HG03064 (cell line): Measurements from ENCODE around the gene NDUFA13.

Experiments
- ATAC-seq: cut with Tn5 transposase; IDR thresholded peaks from one replicate; pipeline ENCODE4 v1.9.1; 2021; ENCODE audit warnings: low read depth; ENCODE audit not compliant: unreplicated experiment

NDUFA13 gene

GRCh38 chr19:19506592-19506991, 9.4 kb upstream of the NDUFA13 start:
- no peak for ATAC-seq

GRCh38 chr19:19507354-19507753, 8.7 kb upstream of the NDUFA13 start:
- ATAC-seq: no peak

DNA sequence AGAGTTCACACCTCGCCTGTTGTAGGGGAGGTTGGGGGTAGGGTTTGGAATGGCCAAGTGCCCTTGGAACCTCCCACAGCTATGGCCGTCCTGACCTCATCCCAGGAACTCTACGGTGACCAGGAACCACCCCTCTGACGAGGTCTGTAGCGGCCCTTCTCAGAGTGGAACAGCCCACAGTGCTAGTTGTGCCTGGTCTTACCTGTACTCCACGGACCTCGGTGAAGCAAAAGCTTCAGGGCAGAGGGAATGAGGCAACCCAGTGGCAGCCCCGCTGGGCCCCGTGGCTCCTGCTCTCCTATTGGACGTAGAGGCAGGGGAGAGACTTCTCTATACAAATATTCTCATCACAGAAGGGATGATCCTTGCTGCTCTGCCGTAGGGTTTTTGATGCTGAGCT, 7.8 kb upstream of the NDUFA13 start:
- ATAC-seq: no peak

DNA sequence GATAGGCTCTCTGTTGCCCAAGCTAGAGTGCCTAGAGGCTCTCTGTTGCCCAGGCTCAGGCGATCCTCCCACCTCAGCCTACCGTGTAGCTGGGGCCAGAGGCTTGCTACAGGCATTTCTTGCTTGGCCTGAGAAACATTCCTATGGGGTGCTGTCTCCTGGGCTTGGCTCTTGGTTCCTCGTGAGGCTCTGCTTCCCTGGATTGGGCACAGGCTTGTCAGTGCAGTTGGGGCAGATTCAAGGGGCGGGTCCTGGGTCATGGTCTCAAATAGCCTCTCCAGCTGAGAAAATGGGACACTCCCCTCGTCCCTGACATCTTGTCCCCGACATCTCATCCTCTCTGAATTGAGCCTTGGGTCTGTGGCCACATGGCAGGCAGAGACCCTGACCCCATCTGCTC, 5.6 kb upstream of the NDUFA13 start:
- ATAC-seq: no peak

DNA sequence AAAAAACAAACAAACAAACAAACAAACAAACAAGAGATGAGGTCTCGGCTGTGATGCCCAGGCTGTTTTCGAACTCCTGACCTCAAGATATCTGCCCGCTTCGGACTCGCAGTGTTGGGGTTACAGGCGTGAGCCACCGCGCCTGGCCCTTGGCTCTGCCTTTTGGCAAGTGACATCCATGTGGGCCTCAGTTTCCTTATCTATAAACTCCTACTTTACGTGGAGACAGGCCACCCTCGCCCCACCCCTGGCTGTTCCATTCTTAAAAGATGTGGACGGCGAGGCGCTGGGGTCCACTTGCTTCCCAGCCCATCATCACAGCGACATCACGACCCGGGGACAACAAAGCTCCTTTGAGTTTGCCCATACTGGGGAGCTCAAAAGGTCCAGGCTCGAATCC, 2.3 kb upstream of the NDUFA13 start:
- ATAC-seq: no peak

GRCh38 chr19:19514215-19514657, 1.8 kb upstream of the NDUFA13 start:
- no peak for ATAC-seq

DNA sequence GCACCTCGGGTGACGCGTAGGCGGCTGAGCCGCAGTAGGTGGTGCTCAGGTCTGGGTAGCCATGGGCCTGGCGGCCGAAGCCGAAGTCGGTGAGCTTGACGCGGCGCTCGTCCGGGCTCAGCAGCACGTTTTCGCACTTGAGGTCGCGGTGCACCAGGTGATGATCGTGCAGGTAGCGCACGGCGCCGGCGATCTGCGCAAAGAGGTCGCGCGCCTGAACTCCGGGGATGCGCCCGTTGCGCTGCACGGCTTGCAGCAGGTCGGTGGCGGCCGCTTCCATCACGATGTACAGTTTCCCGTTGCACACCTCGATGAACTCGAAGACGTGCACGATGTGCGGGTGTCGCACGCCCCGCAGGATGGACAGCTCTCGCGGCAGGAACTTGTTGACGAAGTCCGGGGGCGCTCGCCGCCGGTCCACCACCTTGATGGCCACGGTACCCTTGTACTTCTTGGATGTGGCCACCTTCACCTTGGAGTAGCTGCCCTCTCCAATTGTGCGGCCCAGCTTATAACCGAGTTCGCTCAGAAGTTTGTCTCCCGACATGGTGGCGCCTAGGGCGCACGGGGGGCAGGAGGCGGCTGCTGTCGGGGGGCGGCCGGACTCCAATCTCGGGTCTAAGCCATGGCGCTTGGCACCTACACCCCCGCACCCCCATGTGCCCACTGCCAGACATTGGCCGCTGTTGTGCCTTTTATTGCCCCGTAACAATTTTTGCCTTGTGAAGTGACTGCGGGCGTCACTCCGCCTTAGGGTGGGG, 964 bp upstream of the NDUFA13 start, which contains the start of gene TSSK6:
TSSK6 (minus strand) TSS at position 668 of the 761 bp plus-strand sequence; CDS start at position 547, 121 bp downstream.
- no peak for ATAC-seq

DNA sequence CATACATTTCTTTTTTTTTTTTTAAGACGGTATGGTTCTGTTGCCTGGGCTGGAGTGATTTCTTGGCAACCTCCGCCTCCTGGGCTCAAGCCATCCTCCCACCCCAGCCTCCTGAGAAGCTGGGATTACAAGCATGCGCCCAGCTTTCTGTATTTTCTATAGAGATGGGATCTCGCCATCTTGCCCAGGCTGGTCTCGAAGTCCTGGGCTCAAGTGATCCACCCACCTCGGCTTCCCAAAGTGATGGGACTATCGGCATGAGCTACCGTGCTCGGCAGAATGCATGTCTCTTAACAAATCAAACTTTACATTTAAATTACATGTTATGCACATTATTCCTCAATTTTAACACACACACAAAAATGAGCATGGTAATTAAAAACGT, 1.2 kb downstream of the NDUFA13 start:
- no peak for ATAC-seq

DNA sequence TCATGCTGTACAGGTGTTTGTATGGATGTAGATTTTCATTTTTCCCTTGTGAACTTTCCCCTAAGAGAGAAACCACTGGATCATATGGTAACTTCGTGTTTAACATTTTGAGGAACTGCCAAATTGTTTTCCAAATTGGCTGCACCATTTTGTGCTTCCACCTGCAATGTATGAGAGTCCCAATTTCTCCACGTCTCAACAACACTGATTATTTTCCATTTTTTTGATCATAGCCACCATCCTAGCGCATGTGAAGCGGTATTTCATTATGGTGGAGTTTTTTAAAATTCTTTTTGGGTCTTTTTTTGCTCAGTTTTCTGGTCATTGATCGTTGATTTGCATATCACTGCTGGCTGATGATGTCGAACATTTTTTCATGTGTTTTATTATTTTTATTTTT, 5.0 kb downstream of the NDUFA13 start:
- no peak for ATAC-seq

DNA sequence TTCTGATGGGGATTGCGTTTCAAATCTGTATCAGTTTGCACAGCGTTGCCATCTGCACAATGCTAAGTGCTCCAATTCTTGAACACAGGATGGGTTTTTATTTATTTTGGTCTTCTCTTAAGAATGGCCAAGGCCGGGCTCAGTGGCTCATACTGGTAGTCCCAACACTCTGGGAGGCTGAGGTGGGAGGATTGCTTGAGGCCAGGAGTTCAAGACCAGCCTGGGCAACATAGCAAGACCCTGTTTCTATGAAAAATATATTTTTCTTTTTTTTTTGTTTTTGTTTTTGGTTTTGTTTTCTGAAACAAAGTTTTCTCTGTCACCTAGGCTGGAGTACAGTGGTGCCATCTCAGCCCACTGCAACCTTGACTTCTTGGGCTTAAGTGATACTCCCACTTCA, 7.2 kb downstream of the NDUFA13 start:
- no peak for ATAC-seq

DNA sequence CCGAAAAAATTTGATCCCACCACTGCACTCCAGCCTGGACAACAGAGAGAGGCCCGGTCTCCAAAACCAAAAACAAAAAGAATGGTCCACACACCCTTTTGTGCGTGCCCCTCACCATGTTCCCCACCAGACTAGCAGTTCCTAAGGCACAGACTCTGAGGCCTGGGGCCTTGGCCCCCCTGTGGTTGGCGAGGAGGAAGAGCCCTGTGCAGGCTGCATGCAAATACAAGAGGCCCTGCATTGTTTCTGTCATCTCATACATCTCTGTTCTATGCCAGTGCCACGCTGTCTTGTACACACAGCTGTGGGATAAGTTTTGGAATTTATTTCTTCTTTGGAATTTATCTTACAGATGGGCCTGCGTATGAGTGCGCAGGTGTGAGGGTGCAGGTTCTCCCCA, 8.0 kb downstream of the NDUFA13 start:
- ATAC-seq: no peak

DNA sequence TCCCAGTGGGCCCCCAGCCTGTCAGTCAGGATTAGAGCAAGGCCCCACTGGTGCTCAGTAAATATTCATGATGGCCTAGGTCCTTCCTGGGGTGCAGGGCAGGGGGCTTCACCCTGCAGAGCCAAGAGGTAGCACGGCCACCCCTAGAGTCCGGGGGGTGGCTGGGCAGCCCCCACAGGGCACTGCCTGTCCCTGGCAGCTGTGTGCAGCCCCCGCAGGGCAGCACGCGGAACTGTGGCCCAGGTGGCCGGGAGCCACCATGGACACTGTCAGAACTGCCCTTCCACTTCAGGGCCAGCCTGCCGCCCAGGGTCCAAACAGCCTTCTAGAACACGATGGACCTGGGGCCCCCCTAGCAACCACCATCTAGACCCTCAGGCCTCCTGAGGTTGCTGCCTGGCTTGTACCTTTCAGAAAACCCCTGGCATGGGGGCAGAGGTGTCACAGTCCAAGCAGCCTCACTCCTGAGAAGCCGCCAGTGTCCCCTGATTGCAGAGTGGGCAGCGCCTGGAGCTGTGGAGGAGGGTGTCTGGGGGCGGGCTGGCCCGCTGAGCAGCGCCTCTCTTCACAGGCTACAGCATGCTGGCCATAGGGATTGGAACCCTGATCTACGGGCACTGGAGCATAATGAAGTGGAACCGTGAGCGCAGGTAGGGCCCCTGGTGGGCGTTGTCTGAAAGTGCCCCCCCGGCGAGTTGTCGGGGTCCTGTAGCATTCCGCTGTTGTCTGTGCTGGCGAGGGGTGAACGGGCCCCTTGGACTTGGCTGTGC, 9.8 kb downstream of the NDUFA13 start:
- no peak for ATAC-seq

DNA sequence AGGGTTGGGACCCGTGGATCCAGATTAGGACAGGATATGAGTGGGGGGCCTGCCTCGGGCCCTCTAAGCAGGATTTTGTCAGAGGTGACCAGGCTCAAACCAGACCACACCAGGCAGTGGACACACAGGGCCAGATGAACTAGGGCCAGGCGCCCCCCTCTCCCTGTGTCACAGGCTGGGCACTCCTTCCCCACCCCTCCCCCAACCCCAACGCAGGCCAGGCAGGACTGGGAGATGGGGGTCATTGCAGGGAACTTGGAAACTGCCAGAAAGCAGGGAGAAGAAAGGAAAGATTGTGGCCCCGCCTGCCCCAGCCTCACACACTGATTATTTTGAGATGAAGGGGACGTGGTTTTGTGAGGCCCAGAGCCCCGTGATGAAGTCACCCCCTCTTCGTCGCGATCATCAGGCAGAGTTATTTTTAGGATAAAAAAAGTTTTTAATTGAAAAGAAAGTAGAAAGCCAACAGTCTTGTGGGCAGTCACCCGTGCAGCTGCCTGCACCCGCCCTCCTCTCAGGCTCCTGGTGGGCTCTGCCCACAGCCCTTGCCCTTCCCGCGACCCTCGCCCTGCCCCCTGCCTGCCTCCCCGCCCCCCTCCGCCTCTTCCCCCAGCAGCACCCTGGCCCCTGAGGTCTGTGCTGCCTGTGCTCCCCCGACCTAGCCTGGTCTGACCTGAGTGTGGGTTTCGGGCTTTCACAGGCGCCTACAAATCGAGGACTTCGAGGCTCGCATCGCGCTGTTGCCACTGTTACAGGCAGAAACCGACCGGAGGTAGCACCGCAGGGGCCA, 10.8 kb downstream of the NDUFA13 start:
- ATAC-seq: no peak

DNA sequence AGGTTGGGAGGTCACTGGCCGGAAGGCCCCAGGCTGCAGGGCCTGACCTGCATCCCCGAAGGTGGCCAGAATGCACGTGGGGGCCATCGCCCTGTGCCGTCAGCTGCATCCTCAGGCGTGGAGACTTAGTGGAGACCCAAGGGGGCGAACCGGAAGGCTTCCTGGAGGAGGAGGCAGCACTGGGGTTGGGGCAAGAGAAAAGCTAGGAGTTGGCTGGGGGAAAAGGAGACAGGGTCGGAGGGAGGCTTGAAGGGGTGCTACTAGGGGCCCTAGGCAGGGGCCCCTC, 11.3 kb downstream of the NDUFA13 start:
- no peak for ATAC-seq

DNA sequence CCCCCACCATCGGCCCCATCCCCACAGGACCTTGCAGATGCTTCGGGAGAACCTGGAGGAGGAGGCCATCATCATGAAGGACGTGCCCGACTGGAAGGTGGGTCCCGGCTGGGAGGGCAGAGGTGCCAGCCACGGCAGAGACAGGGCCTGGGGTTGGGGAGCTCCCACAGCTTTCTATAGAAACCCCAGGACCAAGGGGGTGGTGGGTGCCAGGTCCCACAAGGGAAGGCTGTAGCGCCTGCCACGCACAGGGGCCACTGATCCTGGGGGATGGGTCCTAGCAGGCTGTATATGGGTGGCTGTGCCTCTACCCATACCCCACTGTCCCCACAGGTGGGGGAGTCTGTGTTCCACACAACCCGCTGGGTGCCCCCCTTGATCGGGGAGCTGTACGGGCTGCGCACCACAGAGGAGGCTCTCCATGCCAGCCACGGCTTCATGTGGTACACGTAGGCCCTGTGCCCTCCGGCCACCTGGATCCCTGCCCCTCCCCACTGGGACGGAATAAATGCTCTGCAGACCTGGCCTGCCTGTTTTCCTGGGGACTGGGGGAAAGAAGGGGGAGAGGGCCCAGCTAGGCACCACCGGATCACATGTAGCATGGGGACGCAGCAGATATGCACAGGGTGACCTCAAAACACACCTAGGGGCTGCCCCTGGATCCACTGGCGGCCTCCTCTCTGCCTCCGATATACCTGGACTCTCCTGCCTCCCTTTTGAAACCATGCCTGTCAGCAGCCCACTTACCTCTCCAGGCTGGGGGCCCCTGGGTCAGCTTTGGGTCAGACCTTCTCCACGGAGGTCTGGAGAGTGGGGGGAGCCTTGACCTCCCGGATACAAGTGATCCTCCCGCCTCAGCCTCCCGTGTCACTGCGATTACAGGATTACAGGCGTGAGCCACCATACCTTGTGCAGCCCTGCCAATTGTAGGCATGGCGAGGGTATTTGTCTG, 11.9 kb downstream of the NDUFA13 start:
- no peak for ATAC-seq

- ATAC-seq: no peak
Measured at GRCh38 chr19:19528721-19529490, 12.9 kb downstream of the NDUFA13 start, which contains the start of gene YJEFN3. TSS of gene YJEFN3 (plus strand) at chr19:19528911. CDS start at chr19:19528933, 22 bp downstream.

GRCh38 chr19:19529783-19530422, 13.9 kb downstream of the NDUFA13 start:
- no peak for ATAC-seq

- no peak for ATAC-seq
Measured at GRCh38 chr19:19530423-19530804, 14.4 kb downstream of the NDUFA13 start.

GRCh38 chr19:19530889-19531288, 14.9 kb downstream of the NDUFA13 start:
- ATAC-seq: no peak
